Natural killer cell (primary cell): ENCODE data around the gene CCL2. TPM values are rescaled to one million over a fixed set of nuclear protein-coding genes. Genes with fewer than 3 reads are reported as not detected.

Experiments
- ATAC-seq, 3 donors: fragments of 150-1000 bp in 2 of 3; fragments of 200-7000 bp in 1 of 3; cut with Tn5 transposase; 1 replicate in 1 of 3; 2 replicates in 2 of 3; pipeline ENCODE4 v1.10.0; 2021; ENCODE audit warnings: mild to moderate bottlenecking in 2 of 3, moderate library complexity in 2 of 3
- DNase-seq, 2 donors: peaks; one replicate each; pipeline versions ENCODE4 v3.0.0 to v3.0.0-alpha.2; 2013 to 2021; ENCODE audit warnings: mixed read lengths in 1 of 2
- H3K27ac ChIP-seq: one replicate; pipeline ENCODE4 v1.5.1; 2013; ENCODE audit warnings: mild to moderate bottlenecking, low read length
- H3K27me3 ChIP-seq: one replicate; pipeline ENCODE4 v1.6.1; 2013; ENCODE audit warnings: low read length; ENCODE audit not compliant: control insufficient read depth, insufficient read depth
- H3K36me3 ChIP-seq: one replicate; pipeline ENCODE4 v1.6.1; 2013; ENCODE audit warnings: low read length; ENCODE audit not compliant: control insufficient read depth, insufficient read depth
- H3K4me1 ChIP-seq: one replicate; pipeline ENCODE4 v1.6.1; 2013; ENCODE audit warnings: low read length; ENCODE audit not compliant: control insufficient read depth, insufficient read depth
- H3K4me3 ChIP-seq: one replicate; pipeline ENCODE4 v1.5.1; 2013; ENCODE audit warnings: low read length
- H3K9me3 ChIP-seq: one replicate; pipeline ENCODE4 v1.6.1; 2013; ENCODE audit warnings: low read length; ENCODE audit not compliant: control insufficient read depth, insufficient read depth
- H3K27ac Mint-ChIP-seq, 2 donors: one replicate each; pipeline ENCODE4 v1.8.0; 2022; ENCODE audit warnings: mild to moderate bottlenecking in 2 of 2, mixed read lengths in 2 of 2, moderate library complexity in 1 of 2
- H3K27me3 Mint-ChIP-seq, 2 donors: one replicate each; pipeline ENCODE4 v1.8.0; 2022; ENCODE audit warnings: low read depth in 2 of 2, mixed read lengths in 2 of 2
- H3K36me3 Mint-ChIP-seq: one replicate; pipeline ENCODE4 v1.8.0; 2022; ENCODE audit warnings: mixed read lengths
- H3K4me1 Mint-ChIP-seq, 2 donors: one replicate each; pipeline ENCODE4 v1.8.0; 2022; ENCODE audit warnings: mixed read lengths in 2 of 2
- H3K4me3 Mint-ChIP-seq: one replicate; pipeline ENCODE4 v1.8.0; 2022; ENCODE audit warnings: mild to moderate bottlenecking, moderate library complexity, mixed read lengths
- H3K9me3 Mint-ChIP-seq, 2 donors: one replicate each; pipeline ENCODE4 v1.8.0; 2022; ENCODE audit warnings: mixed read lengths in 2 of 2
- CTCF ChIP-seq: fragments of 200-600 bp; IDR thresholded peaks from one replicate; pipeline ENCODE4 v1.8.0; 2022; ENCODE audit warnings: antibody characterized with exemption
- WGBS: methylation state at CpG from one replicate; pipeline ENCODE4 v1.1.7; 2013; ENCODE audit warnings: missing lambda C conversion rate; ENCODE audit not compliant: insufficient coverage; 5-methylcytosine and 5-hydroxymethylcytosine counted together
- intact Hi-C: fragments of 100-400 bp; cut with micrococcal nuclease; formaldehyde crosslinking; loops from one replicate; pipeline ENCODE4 v1.14.2; 2022
- total RNA-seq, 4 donors: library from RNA; stranded (reverse); fragments of 120-200 nt in 1 of 4; gene quantifications; one replicate each; pipeline versions ENCODE4 v1.2.3 to v1.2.4, GENCODE V29; 2013 to 2022

Gene CCL2
- total RNA-seq, 3 donors from 2014 or later (not counting 1 experiment from before 2014, with no cell fraction given): not detected

- Histone ChIP-seq H3K36me3 (no peaks in the 10 kb centered on the region), H3K4me1 (peaks cover 11% of the 10 kb centered on the region), H3K4me3 (no peak overlapping the region), H3K27ac (no peak overlapping the region), H3K27me3 (no peaks in the 10 kb centered on the region), H3K9me3 (no peaks in the 10 kb centered on the region)
- Mint-ChIP-seq H3K36me3 (no peaks in the 10 kb centered on the region), H3K4me3 (no peak overlapping the region), H3K27me3 (peaks cover 34 to 48% of the 10 kb centered on the region in 2 donors), H3K27ac (no peak overlapping the region), H3K9me3 (no peaks in the 10 kb centered on the region), H3K4me1 (peaks cover 6 to 7% of the 10 kb centered on the region in 2 donors)
- DNase-seq (no peak), ATAC-seq (no peak)
- 90% methylated on average over 6 of the region's 6 CpGs for WGBS
- no peak for TF ChIP-seq CTCF
- intact Hi-C loops: no loop called here
Measured at GRCh38 chr17:34252444-34253138, 2.5 kb upstream of the CCL2 start.

GRCh38 chr17:34253139-34253525 is 2.0 kb upstream of the CCL2 start:
- Mint-ChIP-seq H3K4me1 (peaks cover 6 to 7% of the 10 kb centered on the region in 2 donors), H3K36me3 (no peaks in the 10 kb centered on the region), H3K4me3 (no peak overlapping the region), H3K9me3 (no peaks in the 10 kb centered on the region), H3K27ac (no peak overlapping the region), H3K27me3 (peaks cover 35 to 51% of the 10 kb centered on the region in 2 donors)
- Histone ChIP-seq H3K4me3 (no peak overlapping the region), H3K27me3 (no peaks in the 10 kb centered on the region), H3K9me3 (no peaks in the 10 kb centered on the region), H3K36me3 (no peaks in the 10 kb centered on the region), H3K4me1 (peaks cover 11% of the 10 kb centered on the region), H3K27ac (no peak overlapping the region)
- WGBS: 74% methylated on average over 3 of the region's 3 CpGs
- ATAC-seq (no peak), DNase-seq (no peak)
- no peak for TF ChIP-seq CTCF
- intact Hi-C loops: no loop called here

GRCh38 chr17:34254146-34254545 is 939 bp upstream of the CCL2 start:
- Mint-ChIP-seq H3K4me1 (peaks cover 6 to 7% of the 10 kb centered on the region in 2 donors), H3K27me3 (peaks cover 31 to 51% of the 10 kb centered on the region in 2 donors), H3K4me3 (no peak overlapping the region), H3K36me3 (no peaks in the 10 kb centered on the region), H3K27ac (no peak overlapping the region), H3K9me3 (no peaks in the 10 kb centered on the region)
- ATAC-seq: no peak
- Histone ChIP-seq H3K27me3 (no peaks in the 10 kb centered on the region), H3K4me3 (no peak overlapping the region), H3K9me3 (no peaks in the 10 kb centered on the region), H3K36me3 (no peaks in the 10 kb centered on the region), H3K27ac (no peak overlapping the region), H3K4me1 (peaks cover 10% of the 10 kb centered on the region)
- TF ChIP-seq CTCF: no peak
- WGBS: 77% methylated on average over 3 of the region's 3 CpGs
- intact Hi-C loops: no loop called here
- DNase-seq: no peak

GRCh38 chr17:34255381-34255732 is 272 bp downstream of the CCL2 start:
- peaks cover 6 to 7% of the 10 kb centered on the region in 2 donors for H3K4me1 Mint-ChIP-seq
- H3K9me3 Mint-ChIP-seq: no peaks in the 10 kb centered on the region
- no peak overlapping the region for H3K27ac ChIP-seq
- no peaks in the 10 kb centered on the region for H3K9me3 ChIP-seq
- H3K36me3 ChIP-seq: no peaks in the 10 kb centered on the region
- no peaks in the 10 kb centered on the region for H3K36me3 Mint-ChIP-seq
- H3K4me3 ChIP-seq: no peak overlapping the region
- no peak overlapping the region for H3K27ac Mint-ChIP-seq
- no peak overlapping the region for H3K4me3 Mint-ChIP-seq
- no peaks in the 10 kb centered on the region for H3K27me3 ChIP-seq
- H3K4me1 ChIP-seq: peaks cover 8% of the 10 kb centered on the region
- ATAC-seq: no peak
- 48% methylated on average over 5 of the region's 5 CpGs for WGBS
- TF ChIP-seq CTCF: no peak
- peaks cover 33 to 51% of the 10 kb centered on the region in 2 donors for H3K27me3 Mint-ChIP-seq
- DNase-seq: no peak
- intact Hi-C loops: no loop called here
